Loucy (cell line): Measurements from ENCODE around the gene TRIM56.

Source experiments
- CTCF ChIP-seq: fragments of 200-600 bp; sonication (generic); conservative IDR thresholded peaks from 2 replicates; pipeline ENCODE4 v1.5.1; 2014; ENCODE audit warnings: mild to moderate bottlenecking, antibody characterized with exemption, low read length
- EZH2phosphoT487 ChIP-seq: fragments of 200-600 bp; IDR thresholded peaks from 2 replicates; pipeline ENCODE4 v1.6.1; 2018; ENCODE audit warnings: antibody characterized with exemption, mild to moderate bottlenecking, moderate library complexity, borderline replicate concordance

- TF ChIP-seq CTCF = no peak
- TF ChIP-seq EZH2phosphoT487 = no peak
Observed at GRCh38 chr7:101120315-101120714, 35.0 kb downstream of the TRIM56 start.
